Epithelial cell of esophagus (primary cell): Measurements from ENCODE around the gene SERAC1.

Experiments
- DNase-seq: peaks from one replicate; pipeline ENCODE4 v3.0.0; 2010; ENCODE audit warnings: low read depth
- H3K4me3 ChIP-seq: 2 replicates; pipeline ENCODE4 v1.5.1; 2011; ENCODE audit warnings: mild to moderate bottlenecking, low read length, control low read depth
- CTCF ChIP-seq: IDR thresholded peaks from 2 replicates; pipeline ENCODE4 v1.5.1; 2011; ENCODE audit warnings: low read depth, mild to moderate bottlenecking, low read length, control low read depth, inconsistent platforms; ENCODE audit not compliant: insufficient read depth; ENCODE audit errors: missing control alignments

The SERAC1 gene

GRCh38 chr6:158149641-158150040 is 18.4 kb downstream of the SERAC1 start:
- TF ChIP-seq CTCF, result no peak
- DNase-seq, result peak; percentile 91
- no peak overlapping the region for H3K4me3 ChIP-seq

GRCh38 chr6:158143700-158144099 is 24.4 kb downstream of the SERAC1 start:
- DNase-seq, result peak; percentile 48
- H3K4me3 ChIP-seq, result no peak overlapping the region
- TF ChIP-seq CTCF, result peak; percentile 30

GRCh38 chr6:158142789-158143188 is 25.3 kb downstream of the SERAC1 start:
- no peak overlapping the region for H3K4me3 ChIP-seq
- peak; percentile 97 for DNase-seq
- TF ChIP-seq CTCF, result no peak

- peak; percentile 45 for TF ChIP-seq CTCF
- DNase-seq, result peak; percentile 46
- no peak overlapping the region for H3K4me3 ChIP-seq
These were observed 36.1 kb downstream of the SERAC1 start for GRCh38 chr6:158131926-158132325.

- no peak for DNase-seq
- no peak overlapping the region for H3K4me3 ChIP-seq
- TF ChIP-seq CTCF, result no peak
These were observed 42.8 kb downstream of the SERAC1 start for GRCh38 chr6:158125271-158125670.

GRCh38 chr6:158124288-158124687 is 43.8 kb downstream of the SERAC1 start:
- no peak for DNase-seq
- H3K4me3 ChIP-seq, result no peak overlapping the region
- no peak for TF ChIP-seq CTCF

GRCh38 chr6:158122048-158122447 is 46.0 kb downstream of the SERAC1 start:
- H3K4me3 ChIP-seq, result no peak overlapping the region
- no peak for TF ChIP-seq CTCF
- DNase-seq, result peak; percentile 90
